Measurements from ENCODE around the gene TSPAN31. TPM values are rescaled to one million over a fixed set of nuclear protein-coding genes. Genes with fewer than 3 reads are reported as not detected.

Gene TSPAN31, protein sequence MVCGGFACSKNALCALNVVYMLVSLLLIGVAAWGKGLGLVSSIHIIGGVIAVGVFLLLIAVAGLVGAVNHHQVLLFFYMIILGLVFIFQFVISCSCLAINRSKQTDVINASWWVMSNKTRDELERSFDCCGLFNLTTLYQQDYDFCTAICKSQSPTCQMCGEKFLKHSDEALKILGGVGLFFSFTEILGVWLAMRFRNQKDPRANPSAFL
- 82.2 and 98.0 TPM in 2 replicates for total RNA-seq

DNA sequence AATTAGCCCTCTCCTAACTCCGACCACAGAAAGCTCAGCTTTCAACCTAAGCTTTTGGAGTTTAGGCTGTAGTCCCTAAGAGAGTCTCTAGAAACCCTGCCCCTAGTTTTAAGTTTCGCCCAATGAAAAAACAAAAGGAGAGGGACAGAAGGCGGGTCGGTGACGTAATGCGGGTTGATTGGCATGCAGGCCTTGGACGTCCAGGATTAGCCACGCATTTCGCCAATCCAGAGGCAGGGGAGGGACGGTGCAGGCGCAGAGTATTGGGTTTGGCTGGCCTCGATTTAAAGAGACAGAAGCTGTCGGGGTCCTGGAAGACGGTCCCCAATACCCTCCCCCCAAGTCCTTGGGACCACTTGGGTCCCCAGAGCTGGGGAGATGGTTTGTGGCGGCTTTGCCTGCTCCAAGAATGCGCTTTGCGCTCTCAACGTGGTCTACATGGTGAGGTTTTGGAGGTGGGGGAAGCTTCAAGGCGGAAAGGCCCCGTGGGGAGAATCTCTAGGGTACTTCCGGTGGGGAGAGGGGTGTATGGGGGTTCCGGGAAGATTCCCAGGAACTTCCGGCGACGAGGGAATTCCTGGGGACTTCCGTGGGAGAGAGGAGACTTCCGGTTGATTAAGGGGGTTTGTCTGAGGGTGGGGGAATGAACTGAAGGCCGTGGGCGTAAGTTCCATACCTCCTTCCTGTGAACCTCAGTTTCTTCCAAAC is at the start of gene TSPAN31:
Gene TSPAN31 (plus strand): TSS at position 263 of the 708 bp plus-strand sequence. CDS start 116 bp downstream, at position 379.

DNA sequence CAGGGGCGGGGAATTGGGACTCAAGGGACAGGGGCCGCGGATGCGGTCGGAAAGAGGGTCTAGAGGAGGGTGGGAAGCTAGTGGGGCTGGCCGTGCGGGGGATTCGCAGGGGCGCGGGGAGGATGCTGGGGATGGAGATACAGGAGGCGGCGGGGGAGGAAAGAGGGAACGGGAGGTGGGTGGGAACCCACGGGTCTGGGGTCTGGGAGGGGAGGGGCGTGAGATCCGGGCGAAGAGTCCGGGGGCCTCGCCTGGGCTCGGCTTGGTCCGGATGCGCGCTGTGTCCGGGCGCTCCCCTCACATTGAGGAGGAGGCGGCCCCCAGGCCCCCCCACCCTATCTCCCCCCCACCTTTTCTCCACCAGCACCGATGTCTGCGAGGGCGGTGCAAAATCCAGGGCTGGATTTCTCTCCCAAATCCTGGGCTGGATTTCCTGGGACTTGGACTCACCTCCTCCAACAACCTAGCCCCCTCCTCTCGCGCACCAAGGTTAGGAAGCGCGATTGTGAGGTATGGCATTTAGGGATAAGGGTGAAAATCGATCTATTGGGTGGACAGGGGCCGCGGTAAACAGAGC is 6.1 kb upstream of the TSPAN31 start, which contains the start of gene AGAP2:
Gene AGAP2 (minus strand): TSS at position 82 of the 577 bp plus-strand sequence. CDS start 496 bp downstream, outside the sequence.

DNA sequence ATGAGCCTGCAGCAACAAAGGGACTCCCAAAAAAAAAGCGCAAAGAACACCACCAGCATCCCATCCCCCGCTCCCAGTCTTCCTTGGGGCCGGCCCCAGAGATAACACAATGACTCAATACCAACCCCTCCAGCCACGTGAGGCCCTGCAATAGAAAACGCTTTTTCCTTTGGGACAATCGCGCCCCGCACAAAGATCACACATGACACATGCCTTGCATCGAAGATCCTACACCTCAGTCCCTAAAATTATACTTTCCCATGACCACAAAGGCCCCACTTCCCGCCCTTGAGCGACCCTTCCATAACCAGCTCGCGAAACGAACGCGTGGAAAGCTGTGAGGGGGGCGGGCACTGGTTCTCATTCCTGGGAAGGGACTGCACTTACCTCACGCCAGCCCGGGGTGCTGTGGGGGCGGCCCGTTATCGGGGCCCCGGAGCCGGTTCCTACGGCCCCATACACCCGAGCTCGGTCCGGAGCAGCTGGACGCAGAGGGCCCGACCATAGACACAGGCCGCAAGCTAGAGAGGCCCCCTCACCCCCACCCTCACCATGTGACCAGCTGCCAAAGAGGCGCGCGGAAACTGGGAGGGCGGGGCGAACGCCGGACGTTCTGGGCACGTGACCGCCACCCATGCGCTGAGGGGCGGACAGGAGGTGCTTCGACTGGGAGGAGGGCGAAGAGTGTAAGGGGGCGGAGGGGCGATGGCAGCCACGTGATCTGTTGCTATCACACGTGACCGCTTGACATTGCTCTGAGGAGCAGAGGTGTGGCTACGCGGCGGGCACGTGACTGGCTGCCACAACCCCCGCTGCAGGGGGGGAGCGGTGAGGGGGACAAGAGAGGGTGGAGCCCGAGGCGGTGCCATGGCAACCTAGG is 7.2 kb downstream of the TSPAN31 start, which contains the start of gene CDK4:
Gene CDK4 (minus strand): TSS at position 523 of the 880 bp plus-strand sequence. CDS start 593 bp downstream, outside the sequence.

DNA sequence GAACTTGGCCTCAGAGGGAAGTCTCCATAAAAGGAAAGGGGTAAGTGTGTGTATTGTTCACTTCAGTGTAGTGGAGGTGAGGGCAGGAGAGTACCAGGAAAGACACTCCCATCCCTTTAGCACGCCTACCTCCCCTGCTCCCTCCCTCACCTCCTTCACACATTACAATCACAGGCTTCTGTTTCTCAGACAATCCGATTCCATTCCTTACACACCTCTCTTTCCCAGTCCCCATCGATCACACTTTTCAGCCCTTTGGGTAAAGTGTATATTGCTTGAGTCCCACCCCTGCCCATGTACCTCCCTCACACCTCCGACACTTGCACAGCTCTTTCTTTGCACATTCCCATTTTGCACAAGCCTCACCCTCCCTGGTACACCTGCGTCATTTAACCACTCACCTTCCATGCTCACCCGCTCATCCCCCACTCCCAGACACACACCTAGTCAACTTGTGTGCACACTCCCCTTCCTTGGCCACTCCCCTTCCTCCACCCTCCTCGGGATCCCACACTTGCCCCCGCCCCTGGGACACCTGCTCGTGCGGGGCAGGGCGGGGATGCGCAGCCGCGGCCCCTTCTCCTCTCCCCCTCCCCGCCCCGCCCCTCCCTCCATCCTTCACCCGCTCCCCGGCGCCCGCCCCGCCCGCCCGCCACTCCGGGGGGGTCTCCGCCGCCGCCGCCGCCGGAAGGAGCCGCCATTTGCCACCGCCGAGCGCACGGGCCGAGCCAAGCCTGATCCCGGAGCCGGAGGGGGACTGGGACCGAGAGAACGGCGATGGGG is 9.8 kb downstream of the TSPAN31 start, which contains the start of gene MARCHF9:
Gene MARCHF9 (plus strand): TSS at position 693 of the 783 bp plus-strand sequence. CDS start 426 bp downstream, outside the sequence.

DNA sequence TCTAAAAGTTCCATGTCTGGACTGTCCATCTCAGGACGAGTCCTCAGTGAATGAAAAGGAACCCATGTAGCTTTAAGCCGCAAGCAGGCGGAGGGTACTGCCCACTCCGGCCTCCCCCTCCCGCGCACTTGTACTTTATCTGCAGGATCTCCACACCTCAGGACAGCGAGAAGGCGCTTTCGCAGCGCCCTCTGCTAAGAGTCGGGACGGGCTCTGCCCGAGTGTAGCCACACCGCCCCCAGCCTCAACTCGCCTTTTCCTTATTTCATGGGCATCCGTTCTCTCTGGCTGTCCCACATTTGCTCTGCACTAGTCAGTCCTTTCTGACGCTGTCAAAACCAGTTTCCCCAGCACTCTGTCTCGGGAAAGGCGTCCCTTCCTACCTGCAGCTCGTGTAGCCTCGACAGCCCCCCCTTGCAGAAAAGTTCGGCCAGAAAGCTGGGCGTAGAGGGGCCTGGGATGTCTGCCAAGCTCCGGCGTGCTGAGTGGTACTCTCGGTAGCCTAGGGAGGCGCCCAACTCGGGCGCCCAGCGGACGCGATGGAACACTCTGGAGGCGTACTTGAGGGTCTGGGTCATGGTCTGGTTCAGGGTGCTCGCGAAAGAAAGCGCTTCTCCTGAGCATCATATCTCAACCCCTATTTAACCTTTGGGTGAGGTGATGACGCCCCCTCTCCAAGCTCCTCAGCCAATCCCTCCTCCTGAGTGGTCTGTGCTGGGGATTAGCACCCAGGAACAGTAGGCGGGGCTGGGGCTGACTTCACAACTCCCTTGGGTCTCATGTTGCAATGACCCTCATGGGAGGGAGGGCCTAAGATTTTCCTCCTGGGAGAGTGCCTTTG is 21.8 kb downstream of the TSPAN31 start, which contains the start of gene CYP27B1:
Gene CYP27B1 (minus strand): TSS at position 615 of the 841 bp plus-strand sequence. CDS start 37 bp downstream, at position 578.

DNA sequence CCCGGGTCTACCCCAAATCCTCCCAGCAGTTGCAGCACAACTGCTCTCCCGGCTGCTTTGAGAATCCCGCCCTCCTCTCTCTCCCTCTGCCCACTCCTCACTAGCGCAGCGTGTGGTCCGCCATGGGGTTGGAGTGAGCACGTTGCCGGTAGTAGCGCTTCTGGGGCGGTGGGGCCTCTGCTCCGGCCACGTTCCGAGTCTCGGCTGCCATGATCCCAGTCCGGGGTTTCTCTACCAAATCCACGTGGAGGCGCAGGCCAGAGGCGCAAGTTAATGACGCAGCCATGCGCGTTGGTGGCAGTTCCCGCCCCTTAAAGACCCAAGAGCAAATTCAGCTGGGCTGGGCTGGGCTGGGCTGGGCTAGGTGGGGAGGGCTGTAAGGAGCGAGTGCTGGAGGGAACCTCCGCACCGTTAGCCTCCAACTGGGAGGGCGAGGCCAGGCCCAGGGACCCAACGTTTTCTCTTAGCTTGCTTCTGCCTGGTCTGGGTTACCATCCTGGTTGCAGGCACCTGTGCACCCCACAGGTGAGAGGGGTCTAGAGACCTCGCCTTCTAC is 27.1 kb downstream of the TSPAN31 start, which contains the start of gene METTL1:
Gene METTL1 (minus strand): TSS at position 233 of the 556 bp plus-strand sequence. CDS start 22 bp downstream, at position 211.

DNA sequence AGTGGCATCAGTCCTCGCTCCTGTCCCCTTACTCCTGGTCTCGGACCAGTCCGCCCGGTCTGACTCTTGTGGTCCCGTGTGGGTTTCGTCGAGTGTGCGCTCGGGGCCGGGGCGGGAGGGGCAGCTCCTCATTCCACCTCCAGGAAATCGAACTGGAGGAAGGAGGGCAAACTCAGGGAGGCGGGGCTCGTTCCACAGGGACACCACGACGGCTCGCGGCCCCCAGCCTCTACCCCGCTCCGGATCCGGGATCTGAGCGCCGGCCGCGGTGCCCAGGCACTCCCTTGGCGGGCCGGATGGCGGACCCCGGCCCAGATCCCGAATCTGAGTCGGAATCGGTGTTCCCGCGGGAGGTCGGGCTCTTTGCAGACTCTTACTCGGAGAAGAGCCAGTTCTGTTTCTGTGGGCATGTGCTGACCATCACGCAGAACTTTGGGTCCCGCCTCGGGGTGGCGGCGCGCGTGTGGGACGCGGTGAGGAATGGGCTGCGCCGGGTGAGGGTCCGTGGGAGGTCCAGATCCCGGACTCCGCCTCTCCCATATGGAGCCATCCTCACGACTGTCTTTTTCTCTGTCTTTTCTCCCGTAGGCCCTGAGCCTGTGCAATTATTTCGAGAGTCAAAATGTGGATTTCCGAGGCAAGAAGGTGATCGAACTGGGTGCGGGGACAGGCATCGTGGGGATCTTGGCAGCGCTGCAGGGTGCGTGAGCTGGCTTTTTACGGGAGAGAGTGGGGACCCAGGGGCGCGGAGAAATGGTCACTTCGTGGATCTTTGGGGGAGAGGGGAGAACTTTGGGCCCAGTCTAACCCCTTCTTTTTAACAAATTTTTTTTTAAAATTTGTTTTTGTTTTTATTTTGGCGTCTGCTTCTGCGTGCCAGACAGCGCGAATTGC is 27.8 kb downstream of the TSPAN31 start, which contains the start of gene EEF1AKMT3:
Gene EEF1AKMT3 (plus strand): TSS at position 186 of the 894 bp plus-strand sequence. CDS start 111 bp downstream, at position 297.

DNA sequence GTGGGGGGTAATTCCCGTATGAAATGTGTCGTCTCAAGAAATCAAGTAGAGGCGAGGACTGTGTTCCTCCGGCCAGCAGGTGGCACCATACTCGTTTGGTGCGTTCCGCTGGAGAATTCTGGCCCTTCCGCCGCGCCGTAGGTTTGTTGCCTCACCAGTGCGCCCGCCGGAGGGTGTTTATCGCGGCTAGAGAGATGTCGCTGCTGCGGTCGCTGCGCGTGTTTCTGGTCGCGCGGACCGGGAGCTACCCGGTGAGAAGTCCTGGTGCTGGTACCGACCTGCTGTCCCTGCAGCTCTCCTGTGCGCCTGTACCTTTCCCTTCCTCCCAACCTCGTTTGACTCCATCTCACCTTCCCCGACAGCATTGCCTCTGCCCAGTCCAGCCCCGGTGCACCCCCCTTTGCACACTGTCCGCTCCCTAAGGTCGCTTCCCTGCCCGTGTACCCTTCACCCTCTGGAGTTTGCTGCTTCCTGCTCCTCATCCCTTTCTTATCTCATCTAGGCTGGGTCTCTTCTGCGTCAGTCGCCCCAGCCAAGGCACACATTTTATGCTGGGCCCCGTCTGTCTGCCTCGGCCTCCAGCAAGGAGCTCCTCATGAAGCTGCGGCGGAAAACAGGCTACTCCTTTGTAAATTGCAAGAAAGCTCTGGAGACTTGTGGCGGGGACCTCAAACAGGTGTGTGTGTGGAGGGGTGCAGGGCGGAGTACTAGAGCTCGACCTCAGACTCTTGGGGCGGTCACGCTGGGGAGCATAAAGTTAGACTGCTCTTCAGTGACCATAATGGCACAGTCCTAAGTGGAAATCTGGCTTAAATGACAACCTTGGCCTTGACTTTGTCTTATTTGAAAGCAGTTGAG is 38.0 kb downstream of the TSPAN31 start, which contains the start of gene TSFM:
Gene TSFM (plus strand): TSS at position 180 of the 858 bp plus-strand sequence. CDS start 15 bp downstream, at position 195.

Other genes with a start within 250 kb of the TSPAN31 start
- gene DDIT3, start 224.5 kb upstream of the TSPAN31 start, total RNA-seq, result 75.9 and 79.7 TPM in 2 replicates
- 4.5 and 6.0 TPM in 2 replicates for gene MBD6, start 222.2 kb upstream of the TSPAN31 start, total RNA-seq
- 77.6 and 95.4 TPM in 2 replicates for gene DCTN2, start 197.8 kb upstream of the TSPAN31 start, total RNA-seq
- gene KIF5A, start 195.0 kb upstream of the TSPAN31 start, total RNA-seq, result under 0.01 TPM in 1 of 2 replicates, not detected in the other
- gene PIP4K2C, start 153.8 kb upstream of the TSPAN31 start, total RNA-seq, result 47.5 and 52.2 TPM in 2 replicates
- gene DTX3, start 140.2 kb upstream of the TSPAN31 start, total RNA-seq, result 2.1 and 7.0 TPM in 2 replicates
- gene ARHGEF25, start 133.6 kb upstream of the TSPAN31 start, total RNA-seq, result 1.9 and 2.2 TPM in 2 replicates
- 0.48 TPM in 1 of 2 replicates, not detected in the other for gene B4GALNT1, start 111.8 kb upstream of the TSPAN31 start, total RNA-seq
- 126 and 136 TPM in 2 replicates for gene OS9, start 50.9 kb upstream of the TSPAN31 start, total RNA-seq
- gene AGAP2, start 6.3 kb upstream of the TSPAN31 start, total RNA-seq, result under 0.01 and 0.21 TPM in 2 replicates
- 128 and 199 TPM in 2 replicates for gene CDK4, start 7.3 kb downstream of the TSPAN31 start, total RNA-seq
- 7.7 and 11.1 TPM in 2 replicates for gene MARCHF9, start 10.1 kb downstream of the TSPAN31 start, total RNA-seq
- gene CYP27B1, start 22.0 kb downstream of the TSPAN31 start, total RNA-seq, result 3.2 and 6.5 TPM in 2 replicates
- 5.5 and 13.3 TPM in 2 replicates for gene METTL1, start 27.1 kb downstream of the TSPAN31 start, total RNA-seq
- 3.6 and 10.4 TPM in 2 replicates for gene EEF1AKMT3, start 27.6 kb downstream of the TSPAN31 start, total RNA-seq
- gene TSFM, start 37.7 kb downstream of the TSPAN31 start, total RNA-seq, result 15.3 and 23.6 TPM in 2 replicates
- gene AVIL, start 73.7 kb downstream of the TSPAN31 start, total RNA-seq, result 0.43 and 1.7 TPM in 2 replicates
- 18.3 and 35.0 TPM in 2 replicates for gene CTDSP2, start 101.7 kb downstream of the TSPAN31 start, total RNA-seq
- 10.9 and 15.7 TPM in 2 replicates for gene ATP23, start 196.5 kb downstream of the TSPAN31 start, total RNA-seq